Keratinocyte (primary cell): Measurements from ENCODE around the gene CLEC6A. TPM values are rescaled to one million over a fixed set of nuclear protein-coding genes. Genes with fewer than 3 reads are reported as not detected.
"Not testable (repeated sequence)": the region's sequence is repeated elsewhere in the genome, so short reads cannot be mapped to it uniquely, and the experiment has no call there.

Source experiments
- DNase-seq: peaks from one replicate; pipeline ENCODE4 v3.0.0-alpha.2; 2011; ENCODE audit warnings: low read depth, missing footprints, low spot score
- FAIRE-seq: peaks from 2 replicates; lab custom pipeline; 2011; peaks lifted over from hg19 to GRCh38; lab: Jason Lieb, UNC
- H2AFZ ChIP-seq: 2 replicates; pipeline ENCODE4 v1.6.0; 2012; ENCODE audit warnings: low read length, control low read depth, inconsistent platforms; ENCODE audit not compliant: control insufficient read depth
- H3K27ac ChIP-seq: 2 replicates; pipeline ENCODE4 v1.5.1; 2011; ENCODE audit warnings: low read length; ENCODE audit not compliant: control insufficient read depth, insufficient read depth
- H3K27me3 ChIP-seq: 3 replicates; pipeline ENCODE4 v1.6.0; 2011; ENCODE audit warnings: low read length; ENCODE audit not compliant: control insufficient read depth, insufficient read depth; ENCODE audit errors: extremely low read depth
- H3K36me3 ChIP-seq, 2 experiments: 2 replicates in 1 of 2; 3 replicates in 1 of 2; pipeline ENCODE4 v1.5.1; 2011; ENCODE audit warnings: low read length in 2 of 2, mild to moderate bottlenecking in 1 of 2; ENCODE audit not compliant: control insufficient read depth in 2 of 2, insufficient read depth in 2 of 2; ENCODE audit errors: extremely low read depth in 1 of 2
- H3K4me1 ChIP-seq: 3 replicates; pipeline ENCODE4 v1.5.1; 2011; ENCODE audit warnings: low read length; ENCODE audit not compliant: control insufficient read depth, insufficient read depth; ENCODE audit errors: extremely low read depth
- H3K4me2 ChIP-seq: 3 replicates; pipeline ENCODE4 v1.6.0; 2011; ENCODE audit warnings: low read depth, low read length; ENCODE audit not compliant: control insufficient read depth, insufficient read depth; ENCODE audit errors: extremely low read depth
- H3K4me3 ChIP-seq, 3 experiments: fragments of 200-600 bp in 1 of 3; sonication (generic) in 1 of 3; 2 replicates in 2 of 3; 3 replicates in 1 of 3; pipeline ENCODE4 v1.5.1; 2011 to 2016; ENCODE audit warnings: low read length in 3 of 3, mild to moderate bottlenecking in 3 of 3, control low read depth in 2 of 3, inconsistent platforms in 1 of 3, low read depth in 1 of 3, mixed read lengths in 1 of 3, mixed run types in 1 of 3, moderate library complexity in 1 of 3; ENCODE audit not compliant: control insufficient read depth in 2 of 3, insufficient read depth in 2 of 3; ENCODE audit errors: extremely low read depth in 1 of 3
- H3K79me2 ChIP-seq: 2 replicates; pipeline ENCODE4 v1.6.0; 2012; ENCODE audit warnings: low read length; ENCODE audit not compliant: control insufficient read depth, insufficient read depth
- H3K9ac ChIP-seq: 3 replicates; pipeline ENCODE4 v1.6.0; 2011; ENCODE audit warnings: low read length; ENCODE audit not compliant: control insufficient read depth, insufficient read depth; ENCODE audit errors: extremely low read depth
- H3K9me1 ChIP-seq: 3 replicates; pipeline ENCODE4 v1.6.0; 2011; ENCODE audit warnings: low read length; ENCODE audit not compliant: control insufficient read depth, insufficient read depth; ENCODE audit errors: extremely low read depth
- H3K9me3 ChIP-seq: 2 replicates; pipeline ENCODE4 v1.5.1; 2012; ENCODE audit warnings: low read depth, low read length; ENCODE audit not compliant: control insufficient read depth
- H4K20me1 ChIP-seq: 3 replicates; pipeline ENCODE4 v1.6.0; 2011; ENCODE audit warnings: low read length; ENCODE audit not compliant: control insufficient read depth, insufficient read depth; ENCODE audit errors: extremely low read depth
- CTCF ChIP-seq, 3 experiments: IDR thresholded peaks in 1 of 3; conservative IDR thresholded peaks in 1 of 3; optimal IDR thresholded peaks in 1 of 3; 2 replicates in 2 of 3; 3 replicates in 1 of 3; pipeline versions ENCODE3 to v1.5.1; 2011; ENCODE audit warnings: low read length in 3 of 3, mild to moderate bottlenecking in 3 of 3, moderate library complexity in 2 of 3, control low read depth in 1 of 3, inconsistent platforms in 1 of 3; ENCODE audit not compliant: insufficient read depth in 2 of 3; ENCODE audit errors: extremely low read depth in 1 of 3
- EZH2 ChIP-seq: IDR thresholded peaks from one replicate; pipeline ENCODE4 v1.6.1; 2012; ENCODE audit warnings: inconsistent platforms, mild to moderate bottlenecking, low read length, moderate library complexity
- dilution Hi-C: fragments of 300-500 bp; cut with MboI; formaldehyde crosslinking; loops from one replicate; pipeline ENCODE4 v1.7.0; 2020; ENCODE audit warnings: low sequenced_read_pairs; ENCODE audit not compliant: extremely low pct_ligation_motif_present
- polyA minus RNA-seq, 3 experiments: library from RNA; depleted of rRNA, polyadenylated mRNA; stranded (reverse); fragments of >200 nt; gene quantifications; 1 replicate in 1 of 3; 2 replicates in 1 of 3; 3 replicates in 1 of 3; pipeline ENCODE4 v1.2.3, GENCODE V29; 2011
- polyA plus RNA-seq, 5 experiments: library from polyadenylated mRNA; depleted of rRNA in 3 of 5; stranded (reverse) in 3 of 5; stranded (forward) in 1 of 5; unstranded in 1 of 5; fragments of >200 nt; gene quantifications; 1 replicate in 1 of 5; 2 replicates in 3 of 5; 3 replicates in 1 of 5; pipeline versions ENCODE4 v1.2.1 to v1.2.3, GENCODE V29; 2011 to 2012; ENCODE audit warnings: missing spikeins in 2 of 5, low read depth in 1 of 5, low replicate concordance in 1 of 5

The CLEC6A gene
- polyA plus RNA-seq = not detected in 3 replicates
- polyA plus RNA-seq (2011; ENCODE audit: low read depth) = not detected
- polyA plus RNA-seq (2011; cell fraction: cytosol; rRNA removed) = not detected in 2 replicates
- polyA plus RNA-seq (2011; cell fraction: nucleus; rRNA removed) = not detected in 2 replicates
- not detected in 2 replicates for polyA plus RNA-seq (2012; ENCODE audit: low replicate concordance)
- not detected in 3 replicates for polyA minus RNA-seq
- polyA minus RNA-seq (2011; cell fraction: cytosol; rRNA and poly(A)+ RNA removed) = not detected
- not detected in 2 replicates for polyA minus RNA-seq (2011; cell fraction: nucleus; rRNA and poly(A)+ RNA removed)

- no peaks in the 10 kb centered on the region for H3K4me1 ChIP-seq
- no peak within 1 kb of the TSS for H3K4me2 ChIP-seq
- no peak within 1 kb of the TSS for H3K27ac ChIP-seq
- TF ChIP-seq EZH2 (no peak), CTCF (optimal IDR thresholded peaks at IDR 0.05 in 1 of 3, IDR thresholded peaks at IDR 0.05 in 1 of 3, conservative IDR thresholded peaks at IDR 0.05 in 1 of 3; ENCODE audit: extremely low read depth in 1 of 3, insufficient read depth in 2 of 3, low read length in 3 of 3) (no peak)
- H3K4me3 ChIP-seq = no peak within 1 kb of the TSS
- no peaks in the 10 kb centered on the region for H3K27me3 ChIP-seq
- FAIRE-seq (no peak), DNase-seq (no peak)
- H3K9me3 ChIP-seq = no peaks in the 10 kb centered on the region
- H3K9ac ChIP-seq = no peak within 1 kb of the TSS
- no peak within 1 kb of the TSS for H2AFZ ChIP-seq
- no peaks in the 10 kb centered on the region for H3K79me2 ChIP-seq
- no peaks in the 10 kb centered on the region for H3K36me3 ChIP-seq
- no peaks in the 10 kb centered on the region for H4K20me1 ChIP-seq
- dilution Hi-C loops = no loop called here
- H3K9me1 ChIP-seq = no peaks in the 10 kb centered on the region
Observed at GRCh38 chr12:8455727-8456360, at the start of gene CLEC6A. TSS of gene CLEC6A (plus strand) at chr12:8455962. CDS start at chr12:8456112, 150 bp downstream.

GRCh38 chr12:8419576-8419975, 36.2 kb upstream of the CLEC6A start:
- H2AFZ ChIP-seq, H3K79me2 ChIP-seq, FAIRE-seq, H3K4me2 ChIP-seq, H3K9me1 ChIP-seq, H3K36me3 ChIP-seq, dilution Hi-C loops, H3K9me3 ChIP-seq, H3K9ac ChIP-seq, H3K27ac ChIP-seq, H3K4me3 ChIP-seq, DNase-seq, H3K27me3 ChIP-seq, H4K20me1 ChIP-seq, H3K4me1 ChIP-seq: not testable (repeated sequence)
